ENCODE results near the gene COL23A1.
A peak's percentile ranks its signal among the peaks of the same experiment; 100 is the strongest.

The COL23A1 gene

DNA sequence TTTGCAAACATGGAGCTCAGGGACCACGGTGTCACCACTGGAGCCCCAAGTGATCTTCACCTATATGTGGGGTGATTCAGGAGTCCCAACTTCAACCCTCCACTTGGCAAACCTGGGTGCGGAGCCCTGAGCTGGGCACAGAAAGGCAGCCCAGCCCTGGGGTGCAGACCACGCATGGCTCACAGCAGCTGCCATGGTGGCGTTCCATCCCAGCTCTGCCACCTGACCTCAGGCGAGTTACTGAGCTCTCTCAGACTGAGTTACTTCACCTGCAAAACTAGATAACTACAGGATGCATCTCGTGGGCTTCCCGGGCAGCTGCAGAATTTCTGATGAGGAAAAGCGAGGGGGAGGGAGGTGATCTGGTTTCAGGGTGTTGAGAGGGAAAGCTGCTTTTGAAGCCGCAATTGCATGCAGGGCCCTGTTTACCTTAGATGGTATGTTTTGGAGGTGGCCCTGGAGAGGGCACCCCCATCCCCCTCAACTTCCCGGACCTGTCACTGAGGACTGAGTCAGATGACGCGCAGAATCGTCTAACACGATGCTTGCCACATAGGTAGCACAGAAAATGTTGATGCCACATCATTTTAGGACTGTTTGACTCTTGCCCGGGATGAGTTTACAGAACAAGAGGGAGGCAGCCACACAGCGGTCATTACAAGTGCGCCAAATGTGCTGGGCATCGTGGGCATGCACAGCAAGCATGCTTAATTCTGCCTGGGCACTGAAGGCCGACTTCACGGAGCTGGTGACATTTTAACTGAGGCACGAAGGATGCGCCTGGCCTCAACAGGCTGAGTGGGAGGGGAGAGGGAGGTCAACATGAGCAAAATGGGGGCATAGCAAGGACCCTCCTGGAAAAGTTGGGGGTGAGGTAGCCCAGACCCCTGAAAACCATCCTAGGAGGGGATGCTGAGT, 154.6 kb downstream of the COL23A1 start:
- no peak for DNase-seq
- no peaks in the 10 kb centered on the region for H3K36me3 Mint-ChIP-seq (ENCODE audit: insufficient read depth)

DNA sequence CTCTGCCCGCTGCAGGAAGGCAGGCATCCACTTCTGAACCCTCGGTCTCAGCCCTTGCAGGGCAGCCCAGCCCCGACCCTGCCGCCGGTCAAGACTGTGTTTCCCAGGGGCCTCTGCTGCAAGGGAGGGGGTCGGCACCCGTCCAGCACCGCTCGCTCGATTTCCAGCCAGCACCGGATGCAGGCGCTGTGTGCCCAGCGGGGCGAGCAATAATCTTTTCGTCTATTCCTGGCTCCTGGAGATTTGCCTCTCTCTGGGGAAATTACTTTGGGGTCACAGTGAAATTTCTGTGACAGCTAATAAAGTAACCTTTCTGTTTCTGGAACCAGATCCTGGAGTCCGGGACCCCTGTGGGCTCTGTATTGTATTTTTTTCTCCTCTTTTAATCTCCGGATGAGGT, 155.3 kb downstream of the COL23A1 start:
- no peak overlapping the region for H3K4me3 Mint-ChIP-seq
- peaks cover 0 to 1% of the 10 kb centered on the region in 2 donors for H3K4me1 Mint-ChIP-seq (ENCODE audit: low read depth in 2 of 2)
- no peak overlapping the region for H3K27ac Mint-ChIP-seq
- no peak for DNase-seq
- no peak for ATAC-seq (replicated peaks)
- no peaks in the 10 kb centered on the region for H3K36me3 Mint-ChIP-seq (ENCODE audit: insufficient read depth)
- peaks cover 43 to 81% of the 10 kb centered on the region in 2 donors for H3K27me3 Mint-ChIP-seq
- no peaks in the 10 kb centered on the region for H3K9me3 Mint-ChIP-seq

More for the DNA sequence above, 154.6 kb downstream of the COL23A1 start:
- Mint-ChIP-seq H3K27ac (no peak overlapping the region), H3K4me3 (no peak overlapping the region), H3K9me3 (no peaks in the 10 kb centered on the region), H3K27me3 (peaks cover 38 to 75% of the 10 kb centered on the region in 2 donors), H3K4me1 (ENCODE audit: low read depth in 2 of 2) (peaks cover 0 to 1% of the 10 kb centered on the region in 2 donors)
- no peak for ATAC-seq (replicated peaks)

DNA sequence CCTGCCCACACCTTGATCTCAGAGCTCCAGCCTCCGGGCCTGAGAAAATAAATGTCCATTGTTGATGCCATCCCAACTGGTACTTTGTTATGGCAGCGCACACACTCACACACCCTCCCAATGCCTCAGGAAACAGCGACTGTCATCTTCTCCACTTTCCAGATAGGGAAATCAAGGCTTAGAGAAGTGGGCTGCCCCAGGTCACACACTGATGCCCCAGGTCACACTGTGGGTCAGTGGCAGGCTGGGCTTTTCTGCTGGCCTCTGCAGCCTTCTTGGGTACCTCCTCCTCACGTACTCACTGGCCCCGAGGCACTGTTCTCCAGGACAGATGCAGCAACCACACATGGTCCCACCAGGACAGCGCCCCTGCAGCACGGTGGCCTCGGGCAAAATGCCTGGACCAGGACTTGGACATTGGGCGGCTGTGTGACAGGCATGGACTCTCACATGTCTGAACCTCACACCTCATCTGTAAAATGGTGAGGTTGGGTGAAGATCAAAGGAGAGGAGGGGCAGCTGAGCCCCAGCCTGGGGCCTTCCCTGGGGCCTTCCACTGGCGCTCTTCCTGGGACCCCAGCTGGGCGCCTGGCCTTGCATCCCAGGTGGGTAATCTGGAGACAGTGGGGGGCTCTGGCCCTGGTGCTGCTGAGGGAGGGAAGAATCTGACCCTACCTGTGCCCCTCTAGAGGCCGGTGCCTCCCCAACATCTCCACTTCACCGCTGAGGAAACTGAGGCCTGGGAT, 156.0 kb downstream of the COL23A1 start:
- DNase-seq (no peak), ATAC-seq (replicated peaks) (no peak)
- no peaks in the 10 kb centered on the region for H3K9me3 Mint-ChIP-seq
- H3K36me3 Mint-ChIP-seq (ENCODE audit: insufficient read depth) = no peaks in the 10 kb centered on the region
- H3K4me1 Mint-ChIP-seq (ENCODE audit: low read depth in 2 of 2) = no peaks in the 10 kb centered on the region
- no peak overlapping the region for H3K4me3 Mint-ChIP-seq
- H3K27ac Mint-ChIP-seq = no peak overlapping the region
- H3K27me3 Mint-ChIP-seq = peaks cover 47 to 81% of the 10 kb centered on the region in 2 donors

DNA sequence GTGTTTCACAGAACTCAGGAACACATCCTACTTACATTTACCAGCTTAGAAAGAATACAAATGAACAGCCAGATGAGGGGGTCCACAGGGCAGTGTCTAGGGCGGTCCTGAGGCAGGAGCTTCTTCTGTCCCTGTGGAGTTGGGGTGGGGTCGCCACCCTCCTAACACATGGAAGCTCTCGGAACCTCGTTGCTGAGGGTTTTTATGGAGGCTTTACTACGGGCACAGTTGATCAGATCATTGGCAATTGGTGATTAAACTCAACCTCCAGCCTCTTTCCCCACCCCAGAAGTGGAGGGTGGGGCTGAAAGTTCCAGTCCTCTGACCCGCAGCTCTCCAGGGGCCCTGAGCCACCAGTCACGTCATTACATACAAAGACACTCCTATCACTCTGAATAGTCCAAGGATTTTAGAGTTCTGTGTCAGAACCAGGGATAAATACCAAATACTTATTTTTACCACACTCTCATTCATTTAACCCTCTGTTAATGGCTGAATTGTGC, 156.9 kb downstream of the COL23A1 start:
- peak overlapping the region in 1 of 2 donors; percentile 38 for H3K27ac Mint-ChIP-seq
- H3K36me3 Mint-ChIP-seq (ENCODE audit: insufficient read depth) = no peaks in the 10 kb centered on the region
- no peak for ATAC-seq (replicated peaks)
- H3K4me3 Mint-ChIP-seq = no peak overlapping the region
- no peak for DNase-seq
- H3K9me3 Mint-ChIP-seq = no peaks in the 10 kb centered on the region
- no peaks in the 10 kb centered on the region for H3K4me1 Mint-ChIP-seq (ENCODE audit: low read depth in 2 of 2)
- peaks cover 47 to 81% of the 10 kb centered on the region in 2 donors for H3K27me3 Mint-ChIP-seq

DNA sequence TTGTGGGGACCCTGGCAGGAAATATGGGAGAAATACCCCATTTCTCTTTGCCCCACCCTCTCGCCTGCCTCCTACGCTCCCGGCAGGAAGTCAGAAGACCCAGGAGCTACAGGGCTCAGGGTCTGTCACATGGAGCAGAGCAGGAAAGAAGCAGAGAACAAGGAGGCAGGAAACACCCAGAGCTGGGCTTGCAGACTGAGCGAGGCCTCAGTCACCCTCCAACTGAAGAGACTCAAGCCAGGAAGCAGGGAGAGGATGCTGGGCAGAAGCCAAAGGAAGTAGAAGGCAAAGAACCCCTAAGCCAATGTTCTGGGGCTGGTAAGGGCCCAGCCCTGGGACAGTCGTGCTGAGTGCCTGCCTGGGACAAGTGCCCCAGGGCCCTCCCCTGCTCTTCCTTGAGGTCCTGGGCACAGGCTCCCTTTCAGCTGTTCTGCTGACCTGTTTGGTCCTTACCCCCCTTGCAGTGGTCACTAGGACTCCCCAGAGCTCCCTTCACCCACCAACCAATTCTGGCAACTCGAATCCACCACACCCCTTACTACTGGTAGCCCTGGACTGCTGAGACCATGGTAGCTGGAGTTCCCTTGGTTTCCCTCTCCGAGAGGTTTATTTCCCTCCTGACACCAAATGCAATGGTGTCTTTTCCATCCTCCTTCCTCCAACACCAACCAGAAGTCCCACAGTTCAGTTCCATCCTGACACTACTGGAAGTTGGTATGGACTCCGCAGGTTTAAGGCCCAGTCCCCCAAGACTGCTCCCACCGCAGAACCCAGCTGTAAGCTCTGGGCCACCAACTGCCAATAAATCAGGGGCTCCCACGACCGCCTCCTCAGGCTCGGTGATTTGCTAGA, 157.5 kb downstream of the COL23A1 start:
- ATAC-seq (replicated peaks) = no peak
- peaks cover 47 to 77% of the 10 kb centered on the region in 2 donors for H3K27me3 Mint-ChIP-seq
- H3K4me3 Mint-ChIP-seq = no peak overlapping the region
- DNase-seq = no peak
- H3K36me3 Mint-ChIP-seq (ENCODE audit: insufficient read depth) = no peaks in the 10 kb centered on the region
- peak overlapping the region in 1 of 2 donors; percentile 38 for H3K27ac Mint-ChIP-seq
- H3K9me3 Mint-ChIP-seq = no peaks in the 10 kb centered on the region
- H3K4me1 Mint-ChIP-seq (ENCODE audit: low read depth in 2 of 2) = no peaks in the 10 kb centered on the region

DNA sequence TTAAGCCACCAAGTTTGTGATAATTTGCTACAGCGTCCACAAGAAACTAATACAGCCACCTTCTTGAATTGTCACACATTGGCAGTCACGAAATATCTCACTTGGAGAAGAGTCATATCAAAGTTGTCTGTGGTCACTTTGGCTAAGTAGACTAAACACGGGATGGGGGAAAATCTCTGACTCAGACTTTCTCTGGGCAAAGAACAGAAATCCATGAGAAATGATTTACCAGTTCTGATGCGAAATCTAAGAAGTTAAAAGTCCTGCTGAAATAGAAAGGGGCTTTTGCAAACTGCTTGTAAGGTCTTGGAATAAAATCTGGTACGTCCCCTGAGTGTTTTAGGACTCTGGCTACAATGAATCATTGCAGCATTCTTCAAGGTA, 158.4 kb downstream of the COL23A1 start:
- peak overlapping the region in 1 of 2 donors; percentile 55 for H3K27ac Mint-ChIP-seq
- no peaks in the 10 kb centered on the region for H3K36me3 Mint-ChIP-seq (ENCODE audit: insufficient read depth)
- no peak overlapping the region for H3K4me3 Mint-ChIP-seq
- H3K4me1 Mint-ChIP-seq (ENCODE audit: low read depth in 2 of 2) = no peaks in the 10 kb centered on the region
- H3K9me3 Mint-ChIP-seq = no peaks in the 10 kb centered on the region
- no peak for DNase-seq
- peaks cover 47 to 74% of the 10 kb centered on the region in 2 donors for H3K27me3 Mint-ChIP-seq
- ATAC-seq (replicated peaks) = no peak

DNA sequence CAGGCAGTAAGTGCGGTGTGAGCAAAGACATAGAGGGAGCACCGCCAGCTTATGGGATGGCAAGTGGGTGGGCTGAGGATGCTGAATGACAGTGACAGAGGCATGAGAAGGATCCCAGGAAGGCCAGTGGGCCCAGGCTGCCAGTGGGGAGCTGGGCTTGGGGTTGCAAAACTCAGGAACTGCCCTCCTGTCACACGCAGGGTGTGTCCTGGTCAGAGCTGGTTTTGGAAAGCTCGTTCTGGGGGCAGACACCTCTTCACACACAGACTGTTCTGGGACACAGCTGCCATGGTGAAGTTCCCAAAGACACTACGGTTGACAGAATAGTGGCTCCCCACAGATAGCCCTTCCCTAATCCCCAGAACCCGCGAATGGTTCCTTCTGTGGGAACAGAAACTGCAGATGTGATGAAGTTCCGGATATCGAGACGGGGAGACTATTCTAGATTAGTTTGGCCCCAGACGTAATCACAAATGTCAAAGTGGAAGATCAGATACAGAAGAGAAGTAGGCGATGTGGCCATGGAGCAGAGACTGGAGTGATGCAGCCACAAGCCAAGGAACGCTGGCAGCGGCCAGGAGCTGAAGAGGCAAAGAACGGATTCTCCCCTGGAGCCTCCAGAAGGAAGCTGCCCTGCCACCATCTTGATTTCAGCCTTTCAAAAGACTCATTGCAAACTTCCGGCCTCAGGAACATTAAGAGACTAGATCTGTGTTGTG, 159.0 kb downstream of the COL23A1 start:
- Mint-ChIP-seq H3K27me3 (peaks cover 53 to 72% of the 10 kb centered on the region in 2 donors), H3K4me3 (no peak overlapping the region), H3K36me3 (ENCODE audit: insufficient read depth) (no peaks in the 10 kb centered on the region), H3K4me1 (ENCODE audit: low read depth in 2 of 2) (no peaks in the 10 kb centered on the region), H3K9me3 (no peaks in the 10 kb centered on the region), H3K27ac (peak overlapping the region in 1 of 2 donors; percentile 55)
- DNase-seq = no peak
- no peak for ATAC-seq (replicated peaks)

DNA sequence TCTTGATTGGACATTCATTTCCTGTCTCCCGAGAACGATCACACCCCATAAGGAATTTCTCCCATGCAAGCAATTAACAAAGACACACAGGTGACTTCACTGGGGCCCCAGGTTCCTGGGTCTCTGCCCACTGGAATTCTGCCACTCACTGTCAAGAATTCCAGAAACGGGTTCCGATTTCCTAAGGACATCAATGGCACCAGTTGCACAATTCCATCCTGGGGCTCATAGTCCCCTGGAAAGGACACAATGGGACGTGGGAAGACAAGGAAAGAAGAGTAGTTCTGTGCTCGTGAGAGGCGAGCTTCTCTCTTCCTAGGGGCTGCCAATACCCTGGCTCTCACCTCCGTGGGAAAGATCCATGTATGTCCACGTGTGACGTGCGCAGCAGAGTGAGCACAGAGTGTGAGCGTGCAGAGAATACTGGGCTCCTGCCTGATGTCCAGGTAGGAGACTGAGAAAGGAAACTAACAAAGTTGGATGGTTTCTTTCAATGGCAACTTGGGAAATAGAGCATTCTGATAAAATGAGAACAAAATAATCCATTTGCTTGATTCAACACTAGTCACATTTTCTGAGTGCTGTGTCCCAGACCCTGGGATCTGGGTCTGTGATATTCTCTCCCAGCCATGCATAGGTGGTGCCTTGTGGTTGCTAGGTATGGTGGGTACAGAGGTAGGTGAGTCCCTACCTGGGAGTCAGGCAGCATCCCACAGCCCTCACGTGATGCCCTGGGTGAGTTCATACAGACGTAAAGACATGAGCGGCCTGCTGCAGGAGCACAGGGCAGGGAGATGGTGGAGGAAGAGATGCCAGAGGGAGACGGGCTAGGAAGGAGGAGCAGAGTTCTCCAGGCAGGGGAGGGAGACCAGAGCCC, 159.8 kb downstream of the COL23A1 start:
- Mint-ChIP-seq H3K36me3 (ENCODE audit: insufficient read depth) (no peaks in the 10 kb centered on the region), H3K4me1 (ENCODE audit: low read depth in 2 of 2) (no peaks in the 10 kb centered on the region), H3K4me3 (no peak overlapping the region), H3K27ac (no peak overlapping the region), H3K27me3 (peaks cover 47 to 64% of the 10 kb centered on the region in 2 donors), H3K9me3 (no peaks in the 10 kb centered on the region)
- ATAC-seq (replicated peaks) (no peak), DNase-seq (no peak)

DNA sequence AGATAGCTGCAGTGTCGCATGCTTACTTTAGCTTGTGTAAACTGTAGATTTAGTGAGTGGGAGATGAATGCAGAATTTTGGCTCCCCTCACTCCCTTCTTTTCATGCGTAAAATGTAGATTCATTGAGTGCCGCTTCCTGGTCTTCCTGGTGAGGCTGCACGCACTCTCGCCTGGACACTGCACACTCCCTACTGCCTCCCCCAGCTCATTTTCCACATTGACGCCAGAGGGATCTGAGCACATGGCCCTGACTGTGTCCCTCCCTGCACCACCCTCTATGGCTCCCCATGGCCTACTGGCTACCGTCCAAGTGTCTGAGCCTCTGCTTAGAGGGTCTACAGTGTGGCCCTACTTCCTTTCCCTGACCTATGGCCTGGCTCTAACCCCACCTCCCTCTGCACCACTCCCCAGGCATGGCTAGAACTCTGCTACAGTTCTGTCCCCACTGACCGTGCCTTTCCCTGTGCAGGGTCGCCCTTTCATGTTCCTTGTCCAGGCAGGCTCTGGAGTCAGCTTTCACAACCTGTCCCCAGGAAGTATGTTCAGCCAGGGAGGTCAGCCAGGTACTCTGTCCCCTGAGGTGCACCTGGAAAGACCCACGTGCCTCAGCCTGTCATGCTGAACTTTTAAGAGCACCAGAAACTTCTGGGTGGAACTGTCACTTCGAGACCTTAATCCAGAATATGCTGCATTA, 160.6 kb downstream of the COL23A1 start:
- ATAC-seq (replicated peaks) = no peak
- no peaks in the 10 kb centered on the region for H3K4me1 Mint-ChIP-seq (ENCODE audit: low read depth in 2 of 2)
- H3K36me3 Mint-ChIP-seq (ENCODE audit: insufficient read depth) = no peaks in the 10 kb centered on the region
- H3K27me3 Mint-ChIP-seq = peaks cover 43 to 56% of the 10 kb centered on the region in 2 donors
- H3K4me3 Mint-ChIP-seq = no peak overlapping the region
- no peak for DNase-seq
- H3K27ac Mint-ChIP-seq = no peak overlapping the region
- H3K9me3 Mint-ChIP-seq = no peaks in the 10 kb centered on the region

DNA sequence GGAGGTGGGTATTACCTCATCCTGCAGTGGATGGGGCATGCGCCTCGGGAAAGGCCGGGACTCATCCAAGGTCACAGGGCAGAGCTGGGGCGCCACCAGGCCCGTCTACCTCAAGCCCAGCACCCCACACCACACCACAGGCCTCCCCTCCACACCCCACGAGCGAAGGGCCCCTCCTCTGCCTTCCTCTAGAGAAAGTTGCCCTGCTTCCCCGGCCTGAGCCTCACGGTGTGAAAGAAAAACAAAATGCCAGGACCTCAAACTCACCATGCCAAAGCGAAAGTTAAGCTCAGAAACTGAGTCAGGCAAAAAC, 161.1 kb downstream of the COL23A1 start:
- no peak for DNase-seq
- no peaks in the 10 kb centered on the region for H3K9me3 Mint-ChIP-seq
- peaks cover 38 to 51% of the 10 kb centered on the region in 2 donors for H3K27me3 Mint-ChIP-seq
- ATAC-seq (replicated peaks) = no peak
- no peak overlapping the region for H3K27ac Mint-ChIP-seq
- H3K4me3 Mint-ChIP-seq = no peak overlapping the region
- H3K4me1 Mint-ChIP-seq (ENCODE audit: low read depth in 2 of 2) = no peaks in the 10 kb centered on the region
- no peaks in the 10 kb centered on the region for H3K36me3 Mint-ChIP-seq (ENCODE audit: insufficient read depth)

DNA sequence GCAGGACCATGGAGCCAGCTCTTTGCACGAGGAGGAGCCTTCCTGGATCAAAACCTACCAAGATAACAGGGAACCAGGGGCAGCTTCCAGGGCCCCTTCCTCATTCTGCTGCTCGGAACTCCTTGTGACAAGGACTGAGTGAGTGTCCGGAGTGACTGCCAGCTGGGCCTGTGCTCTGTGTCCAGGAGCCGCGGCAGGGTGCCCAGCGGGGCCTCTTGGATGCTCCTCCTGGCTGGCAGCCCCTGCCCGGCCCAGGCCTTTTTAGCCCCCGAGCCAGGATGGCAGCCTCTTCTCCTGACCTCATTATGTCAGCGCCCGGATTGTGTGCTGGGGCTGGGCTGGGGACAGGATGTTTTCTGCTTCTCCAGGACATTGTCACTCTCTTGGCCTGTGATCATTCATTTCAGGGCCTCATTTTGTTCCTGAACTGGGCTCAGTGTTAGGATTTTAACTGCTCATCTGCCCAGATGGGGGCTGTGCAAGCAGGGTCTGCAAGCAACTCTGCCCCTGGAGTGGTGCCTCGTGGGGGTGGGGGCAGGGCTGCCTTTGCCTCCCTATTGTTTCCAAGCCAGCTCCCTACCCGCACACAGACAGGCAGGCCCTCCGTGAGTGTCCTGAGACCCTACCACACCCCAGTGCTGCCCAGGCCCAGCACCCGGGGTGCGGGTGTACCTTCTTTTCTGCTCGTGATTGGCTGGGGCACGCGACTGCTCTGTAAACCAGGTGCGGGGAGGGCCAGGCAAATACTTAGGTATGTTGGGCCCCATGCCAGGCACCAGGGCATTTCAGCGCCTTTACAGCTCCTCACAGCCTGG, 161.6 kb downstream of the COL23A1 start:
- H3K27me3 Mint-ChIP-seq = peaks cover 35 to 50% of the 10 kb centered on the region in 2 donors
- no peaks in the 10 kb centered on the region for H3K9me3 Mint-ChIP-seq
- no peak for ATAC-seq (replicated peaks)
- H3K36me3 Mint-ChIP-seq (ENCODE audit: insufficient read depth) = no peaks in the 10 kb centered on the region
- H3K4me1 Mint-ChIP-seq (ENCODE audit: low read depth in 2 of 2) = no peaks in the 10 kb centered on the region
- DNase-seq = no peak
- no peak overlapping the region for H3K27ac Mint-ChIP-seq
- H3K4me3 Mint-ChIP-seq = no peak overlapping the region

All from effector memory CD8-positive, alpha-beta T cell (primary cell).